ENCODE results near the gene NTMT2.

NTMT2 gene

DNA sequence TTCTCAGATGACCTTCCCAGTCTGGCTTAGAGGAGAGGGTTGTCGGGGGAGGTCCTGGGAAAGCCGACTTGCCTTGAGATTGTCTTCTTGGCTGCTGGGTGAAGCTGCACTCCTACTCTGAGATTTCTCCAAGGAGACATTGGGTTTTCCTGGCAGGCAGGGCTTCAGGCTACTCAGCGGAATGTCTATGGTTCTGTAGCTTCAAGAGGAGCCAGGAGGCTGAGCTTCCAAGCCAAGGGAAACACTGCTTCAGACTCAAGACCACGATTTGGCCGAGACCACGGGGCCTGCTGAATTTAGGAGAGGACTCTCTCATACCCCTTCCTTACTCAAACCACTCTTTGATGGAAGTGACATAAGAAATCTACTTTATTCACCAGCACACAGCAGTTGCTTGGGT is 67.8 kb downstream of the NTMT2 start:
- no peak for DNase-seq

DNA sequence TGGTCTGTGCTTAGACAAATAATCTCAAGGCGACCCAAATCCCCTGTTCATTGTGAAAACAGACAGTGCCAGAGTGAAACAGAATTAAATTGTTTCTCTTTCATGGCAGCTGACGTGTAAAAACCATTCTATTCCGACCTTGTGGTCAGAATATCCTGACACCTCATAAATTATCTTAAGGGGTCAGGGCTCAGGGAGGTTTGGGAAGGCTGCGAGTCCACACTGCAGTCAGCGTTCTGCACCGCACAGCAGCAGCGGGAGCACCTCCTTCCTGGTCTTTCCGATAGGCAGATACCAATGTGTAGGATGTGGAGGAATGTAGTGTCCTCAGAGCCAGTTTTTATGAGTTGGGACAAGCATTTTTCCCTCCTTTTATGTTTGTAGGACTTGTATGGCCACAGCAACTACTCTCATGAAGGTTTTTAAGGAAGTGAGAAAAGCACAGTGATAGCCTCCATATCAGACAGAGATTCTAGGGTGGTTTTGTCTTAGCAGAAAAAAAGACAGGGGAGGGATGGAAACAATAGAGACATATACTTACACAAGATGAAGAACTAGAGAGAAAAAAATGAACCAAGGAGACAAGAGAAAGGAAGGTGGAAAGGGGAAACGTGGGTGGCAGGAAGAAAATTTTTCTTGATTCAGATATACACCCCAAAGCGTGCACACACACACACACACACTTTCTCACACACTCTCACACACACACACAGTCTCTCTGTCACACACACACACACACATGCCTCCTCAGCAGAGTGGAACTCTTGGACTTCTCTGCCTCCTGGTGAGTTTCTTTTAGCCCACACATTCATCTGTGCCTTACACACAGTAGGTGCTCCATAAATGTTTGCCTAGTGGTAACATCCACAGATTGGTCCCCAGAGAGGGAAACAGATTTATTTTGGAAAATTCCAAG is 68.6 kb downstream of the NTMT2 start:
- DNase-seq: no peak

DNA sequence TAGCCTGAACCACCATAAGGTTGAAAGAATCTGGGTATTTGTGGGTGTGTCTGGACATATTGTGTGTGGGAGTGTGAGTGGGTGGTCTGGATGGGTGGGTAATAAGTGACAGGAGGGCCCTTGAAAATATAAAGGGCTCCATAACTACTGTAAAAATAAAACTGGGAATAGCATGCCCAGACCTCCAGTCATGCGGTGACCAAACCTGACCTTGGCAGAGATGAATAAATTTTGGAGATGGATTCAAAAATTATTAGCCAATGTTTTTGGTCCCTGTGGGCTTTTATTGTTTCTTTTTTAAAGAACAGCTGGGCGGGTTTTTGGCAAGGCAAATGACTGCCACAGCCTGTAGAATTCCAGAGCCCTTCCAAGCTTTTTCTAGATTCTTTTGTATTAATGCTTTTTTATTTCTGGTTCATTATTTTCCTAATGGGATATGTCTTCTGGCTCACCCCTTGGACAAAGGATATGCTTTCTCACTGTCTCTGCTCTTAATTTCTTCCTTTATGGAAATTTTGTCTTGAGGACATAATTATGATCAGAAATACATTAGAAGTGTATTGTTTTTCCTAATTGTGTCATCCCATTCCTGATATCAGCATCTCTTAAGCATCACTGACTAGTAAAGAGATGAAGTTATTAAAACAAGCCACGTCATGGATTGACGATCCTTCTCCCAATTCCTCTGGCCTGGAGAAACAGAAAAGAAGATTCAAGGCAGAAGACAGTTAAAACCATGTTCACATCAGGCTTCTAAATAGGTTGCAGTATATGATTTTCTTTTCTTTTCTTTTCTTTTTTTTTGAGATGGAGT is 69.5 kb downstream of the NTMT2 start:
- no peak for DNase-seq

DNA sequence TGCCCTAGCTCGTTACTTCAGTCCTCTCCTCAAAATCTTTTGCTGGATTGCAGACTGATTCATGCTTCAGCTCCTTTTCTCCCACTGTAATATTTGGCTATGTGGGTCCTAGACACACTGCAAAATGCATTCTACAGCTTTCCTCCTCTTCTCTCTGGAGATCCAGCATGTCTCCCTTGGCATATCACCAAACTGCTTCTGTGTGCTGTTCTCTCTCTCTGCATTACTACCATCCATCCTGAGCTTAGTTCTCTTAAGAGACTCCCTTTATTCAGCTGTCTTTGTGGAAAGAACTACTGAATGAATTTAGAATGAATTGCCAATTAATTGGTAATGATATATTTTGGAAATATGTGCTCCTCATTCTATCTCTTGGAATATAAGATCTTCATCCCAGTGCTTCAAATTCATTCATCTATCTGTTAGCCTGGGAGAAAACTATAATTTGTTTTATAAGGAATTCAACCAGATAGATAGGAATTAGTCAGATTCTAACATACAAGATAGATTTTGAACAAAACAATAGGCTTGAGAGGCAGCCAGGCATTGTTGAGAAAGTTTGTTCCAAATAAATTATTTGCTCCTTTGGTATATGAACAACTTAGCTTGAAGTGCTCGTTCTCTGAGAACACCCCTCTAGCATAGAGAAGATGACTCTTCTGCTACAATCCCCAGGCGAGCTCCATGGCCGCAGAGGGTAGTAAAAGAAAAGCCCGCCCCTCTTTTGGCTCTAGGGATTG is 71.9 kb downstream of the NTMT2 start:
- DNase-seq: no peak

DNA sequence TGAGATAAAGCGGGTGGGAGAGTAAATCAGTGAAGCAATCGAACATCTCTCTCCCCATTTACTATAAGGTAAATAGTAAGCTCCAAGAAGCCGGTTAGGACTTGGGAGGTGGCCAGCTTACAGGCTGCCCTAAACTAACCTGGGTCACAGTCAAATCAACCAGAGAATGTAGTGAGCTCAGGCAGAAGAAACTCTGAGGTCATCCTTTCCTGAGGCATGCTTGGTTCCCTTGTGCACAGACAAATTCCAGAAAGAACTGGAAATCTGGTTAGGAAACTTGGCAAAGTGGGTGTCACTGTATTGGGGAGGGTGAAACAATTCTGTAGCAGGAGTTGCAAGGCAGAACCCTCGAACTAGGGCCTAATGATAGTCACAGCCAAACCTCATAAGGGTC is 72.5 kb downstream of the NTMT2 start:
- DNase-seq: peak in 1 of 3 donors; percentile 1

Measured in suppressor macrophage treated with lipopolysaccharide for 1 hour (primary cell).